GM21786 (cell line): ENCODE results near the gene NDUFS8.

Experiments
- ATAC-seq: cut with Tn5 transposase; IDR thresholded peaks from one replicate; pipeline ENCODE4 v1.9.1; 2021; ENCODE audit not compliant: unreplicated experiment

NDUFS8 gene

DNA sequence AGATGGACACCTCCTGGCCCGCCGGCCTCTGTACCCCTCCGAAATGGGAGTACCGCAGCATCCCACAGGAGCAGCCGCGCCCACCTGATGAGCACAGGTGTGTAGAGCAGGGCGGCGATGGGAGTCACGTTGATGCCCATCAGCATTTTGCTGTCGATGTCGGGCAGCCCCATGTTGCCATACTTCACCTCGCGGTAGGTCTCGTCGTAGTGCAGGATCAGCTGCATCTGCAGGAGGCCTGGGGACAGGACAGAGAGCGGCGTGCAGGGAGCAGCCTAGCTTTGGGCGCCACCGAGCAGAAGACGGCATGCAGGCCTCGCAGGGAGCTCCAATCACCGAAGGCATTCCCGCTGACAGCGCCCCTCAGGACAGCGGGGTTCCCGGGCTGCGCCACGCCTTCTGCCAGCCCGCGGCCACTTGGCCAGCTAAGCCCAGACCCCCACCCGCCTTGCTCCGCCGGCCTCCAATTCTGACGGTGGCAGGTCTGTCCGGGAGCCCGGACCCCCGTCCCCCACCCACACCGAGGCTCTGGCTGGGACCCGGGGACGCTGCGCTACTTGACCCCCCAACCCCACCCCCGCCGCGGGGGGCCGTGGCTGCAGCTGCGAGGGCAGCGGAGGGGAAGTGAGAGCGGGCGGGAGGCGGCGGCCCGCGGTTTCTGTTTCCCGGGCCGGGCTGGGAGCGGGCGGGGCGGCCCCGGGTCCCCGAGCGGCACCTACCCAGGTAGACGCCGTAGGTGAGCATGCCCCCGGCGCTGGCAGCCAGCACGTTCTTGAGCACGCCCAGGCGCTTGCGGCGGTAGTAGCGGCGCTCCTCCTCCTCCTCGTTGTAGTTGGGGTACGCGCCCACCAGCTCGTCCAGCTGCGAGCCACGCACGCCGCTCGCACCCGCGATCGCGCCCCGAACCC lies 27.3 kb upstream of the NDUFS8 start:
- ATAC-seq, result peak; percentile 33

DNA sequence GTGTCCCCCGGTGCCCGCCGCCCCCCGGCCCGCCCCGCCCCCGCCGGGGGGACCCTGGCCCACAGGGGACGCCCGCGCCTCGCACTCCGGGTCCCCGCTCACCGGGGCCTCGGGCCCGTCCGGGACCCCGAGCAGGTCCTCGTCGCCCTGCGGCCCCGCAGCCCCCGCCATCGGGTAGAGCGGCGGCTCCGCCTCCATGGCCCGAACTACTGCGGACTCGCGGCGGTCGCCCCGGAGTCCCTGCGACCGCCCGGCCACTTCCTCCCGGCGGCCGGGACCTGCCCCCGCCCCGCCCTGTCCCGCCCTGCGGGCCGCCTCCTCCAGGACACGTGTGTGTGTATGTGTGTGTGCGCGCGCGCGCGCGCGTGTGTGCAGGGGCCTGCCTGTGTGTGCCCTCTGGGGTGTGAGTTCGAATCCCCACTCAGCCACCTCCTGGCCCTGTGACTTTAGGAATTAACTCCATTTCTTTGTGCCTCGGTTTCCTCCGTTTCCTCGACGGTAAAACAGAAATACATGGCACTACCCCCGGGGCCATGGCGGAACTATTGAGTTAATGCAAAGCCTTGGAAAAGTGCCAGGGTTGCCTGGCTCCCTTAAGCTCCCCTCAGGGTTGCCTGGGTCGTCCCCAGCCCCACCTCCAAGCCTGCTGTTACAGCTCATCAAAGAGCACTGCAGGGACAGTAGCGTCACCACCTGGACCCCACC lies 26.5 kb upstream of the NDUFS8 start, which contains the start of gene UNC93B1:
UNC93B1 (minus strand) TSS at position 252 of the 705 bp plus-strand sequence; CDS start at position 198, 54 bp downstream.
- ATAC-seq, result peak; percentile 49

DNA sequence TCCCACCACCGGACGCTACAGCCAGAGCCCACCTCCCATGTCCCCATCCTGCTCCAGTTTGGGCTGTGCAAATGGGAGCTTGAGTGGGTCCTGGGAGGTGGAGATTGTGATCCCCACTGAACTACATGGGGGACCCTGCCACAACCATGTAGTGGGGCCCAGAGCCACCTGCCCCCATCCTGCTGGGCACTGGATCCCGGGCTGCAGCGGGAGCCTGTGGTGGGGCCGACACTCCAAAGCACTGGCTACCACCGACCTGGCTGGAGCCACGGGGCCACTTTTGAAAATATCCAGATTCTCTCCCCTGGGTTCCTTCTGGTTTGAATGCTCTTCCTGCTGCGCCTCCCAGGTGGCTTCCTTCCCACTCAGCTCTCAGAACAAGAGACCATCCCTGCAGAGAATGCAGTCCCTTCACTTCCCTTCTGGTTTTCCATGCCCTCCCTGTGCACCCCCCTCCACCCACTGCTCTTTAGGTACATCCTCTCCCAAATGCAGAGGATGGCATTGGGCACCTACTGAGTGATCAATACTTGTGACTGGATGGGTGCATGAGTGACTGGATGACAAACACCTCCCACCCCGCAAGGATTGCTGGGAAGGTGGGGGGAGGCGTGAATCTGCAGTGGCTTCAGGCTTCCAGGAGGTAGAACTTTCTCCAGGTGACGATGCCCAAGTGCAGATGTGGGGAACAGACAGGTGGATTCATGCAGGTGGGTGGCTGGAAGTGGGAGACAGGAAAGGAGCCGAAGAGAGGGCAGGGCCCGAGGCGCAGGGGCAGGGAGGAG lies 25.7 kb upstream of the NDUFS8 start:
- ATAC-seq, result no peak

DNA sequence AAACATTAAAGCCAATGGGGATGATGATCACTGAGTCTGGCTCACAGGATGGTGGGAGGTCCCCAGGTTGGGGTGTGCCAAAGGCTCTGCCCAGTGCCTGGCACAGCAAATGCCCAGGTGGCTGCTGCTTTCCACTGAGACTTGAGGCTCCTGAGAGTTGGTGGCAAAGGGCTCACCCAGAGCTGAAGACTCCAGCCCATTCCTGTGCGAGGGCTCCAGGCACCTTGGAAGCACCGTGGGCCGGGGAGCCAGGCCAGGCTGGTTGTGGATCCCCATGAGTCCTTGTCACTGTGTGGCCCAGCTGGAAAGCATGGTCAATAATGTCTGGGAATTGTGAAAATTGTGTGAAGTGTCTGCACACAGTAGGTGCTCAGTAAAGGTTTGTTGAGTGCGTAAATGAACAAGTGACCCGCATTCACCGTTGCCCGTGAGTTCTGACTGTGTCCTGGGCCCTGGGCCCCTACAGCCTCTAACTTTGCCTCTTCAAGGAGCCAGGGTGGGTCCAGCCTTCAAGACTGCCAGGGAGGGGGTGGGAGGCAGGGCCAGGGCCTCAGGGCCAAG lies 23.8 kb upstream of the NDUFS8 start:
- ATAC-seq, result no peak

DNA sequence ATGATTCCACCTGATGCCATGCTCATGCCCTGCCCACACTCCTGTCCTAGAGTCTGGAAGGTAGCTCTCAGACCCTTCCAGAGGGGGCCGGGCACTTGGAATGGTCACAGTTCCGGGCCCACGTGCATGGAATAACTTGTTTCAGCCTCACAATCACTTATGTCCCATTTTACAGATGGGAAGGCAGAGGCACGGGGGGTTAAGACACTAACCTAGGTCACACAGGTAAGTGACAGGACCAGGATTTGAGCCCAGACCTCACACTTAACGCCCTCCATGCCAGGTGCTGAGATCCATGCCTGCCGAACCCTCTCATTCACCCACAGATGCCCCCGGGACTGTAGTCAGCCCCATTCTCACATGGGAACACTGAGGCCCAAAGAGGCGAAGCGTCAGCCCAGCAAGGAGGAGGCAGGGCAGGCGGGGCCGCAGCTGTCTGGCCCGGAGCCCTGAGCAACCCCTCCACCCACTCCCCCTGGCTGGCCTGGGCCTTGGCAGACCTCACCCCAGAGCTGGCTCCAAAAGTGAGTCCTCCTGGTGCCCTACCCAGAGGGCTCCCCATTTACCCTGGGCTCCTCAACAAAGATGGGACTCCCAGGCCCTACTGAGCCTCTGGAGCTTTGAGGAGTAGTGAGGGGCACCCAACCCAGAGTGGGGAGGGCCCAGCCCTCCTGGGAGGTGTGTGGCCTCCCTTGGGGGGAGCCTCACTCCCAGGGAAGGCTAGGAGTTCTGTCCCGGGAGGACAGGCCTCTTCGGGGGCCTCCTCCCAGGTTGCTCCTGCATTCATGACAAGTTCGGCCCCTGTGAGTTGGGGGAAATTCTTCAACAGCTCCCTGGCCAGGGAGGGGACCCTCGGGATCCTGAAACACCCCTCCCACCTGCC lies 22.7 kb upstream of the NDUFS8 start:
- ATAC-seq, result no peak

DNA sequence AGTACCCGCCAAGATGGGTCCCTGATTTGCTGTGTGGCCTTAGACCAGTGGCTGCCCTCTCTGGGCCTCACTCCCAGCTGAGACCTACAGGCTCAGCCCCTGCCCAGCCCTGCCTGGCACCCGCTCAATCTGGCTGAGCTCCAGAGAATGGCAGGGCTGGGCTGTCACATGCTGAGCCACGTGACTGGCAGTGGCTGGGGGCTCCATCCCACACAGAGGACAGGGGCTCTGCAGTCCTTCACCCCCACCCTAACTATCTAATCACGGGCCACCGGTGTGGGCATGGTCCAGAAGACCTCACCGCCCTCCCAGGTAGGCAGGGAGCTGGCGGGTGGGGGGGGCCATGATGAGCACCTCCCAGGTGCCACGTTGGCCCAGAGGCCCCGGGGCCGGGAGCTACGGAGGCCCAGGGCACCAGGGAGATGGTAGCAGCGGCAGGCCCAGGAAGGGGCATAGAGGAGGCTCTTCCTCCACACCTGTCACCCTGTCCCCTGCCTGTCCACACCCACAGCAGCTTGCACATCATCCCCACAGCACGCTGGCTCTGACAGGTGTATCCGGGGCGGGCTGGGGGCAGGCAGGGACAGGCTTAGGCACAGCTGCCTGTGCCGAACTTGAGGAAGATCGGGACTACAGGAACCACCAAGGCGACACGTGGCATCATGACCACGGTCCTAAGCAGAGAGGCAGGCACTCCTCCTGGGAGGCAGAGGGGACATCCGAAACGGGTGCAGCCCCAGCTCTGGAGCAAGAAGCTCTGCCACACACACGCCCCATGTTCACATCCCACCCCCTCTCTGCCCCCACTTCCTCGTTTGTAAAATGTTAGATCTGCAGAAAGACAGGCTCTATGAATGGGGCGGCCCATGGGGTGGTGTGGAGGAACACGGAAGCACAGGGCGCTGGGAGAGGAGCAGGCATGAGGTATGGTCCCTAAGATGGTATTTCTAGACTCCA lies 21.8 kb upstream of the NDUFS8 start:
- ATAC-seq, result no peak

DNA sequence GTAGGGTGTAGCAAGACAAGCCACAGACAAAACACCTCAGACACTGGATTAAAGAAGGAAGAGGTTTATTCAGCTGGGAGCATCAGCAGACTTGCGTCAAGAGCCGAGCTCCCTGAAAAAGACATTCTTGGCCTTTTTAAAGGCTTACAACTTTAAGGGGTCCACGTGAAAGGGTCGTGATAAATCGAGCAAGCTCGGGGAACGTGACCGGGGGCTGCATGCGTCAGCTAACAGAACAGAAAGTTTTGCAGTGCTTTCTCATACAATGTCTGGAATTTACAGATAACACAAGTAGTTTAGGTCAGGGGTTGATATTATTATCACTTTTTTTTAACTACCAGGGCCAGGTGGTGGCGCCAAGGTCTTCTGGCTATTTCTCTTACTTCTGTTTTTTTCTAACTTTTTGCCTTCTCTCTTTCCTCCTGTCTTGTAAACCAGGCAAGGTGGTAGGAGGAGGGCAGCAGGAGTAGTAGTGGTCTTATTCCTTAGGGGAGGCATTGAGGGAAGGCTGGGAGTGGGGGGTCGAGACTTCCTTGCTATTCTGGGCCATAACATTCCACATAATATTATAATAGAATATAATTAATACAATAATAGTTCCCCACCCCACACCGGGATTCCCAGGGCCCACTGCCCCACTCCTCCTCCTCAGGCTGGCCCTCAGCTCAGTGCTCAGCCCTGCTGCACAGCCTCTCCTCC lies 20.9 kb upstream of the NDUFS8 start:
- ATAC-seq, result no peak

DNA sequence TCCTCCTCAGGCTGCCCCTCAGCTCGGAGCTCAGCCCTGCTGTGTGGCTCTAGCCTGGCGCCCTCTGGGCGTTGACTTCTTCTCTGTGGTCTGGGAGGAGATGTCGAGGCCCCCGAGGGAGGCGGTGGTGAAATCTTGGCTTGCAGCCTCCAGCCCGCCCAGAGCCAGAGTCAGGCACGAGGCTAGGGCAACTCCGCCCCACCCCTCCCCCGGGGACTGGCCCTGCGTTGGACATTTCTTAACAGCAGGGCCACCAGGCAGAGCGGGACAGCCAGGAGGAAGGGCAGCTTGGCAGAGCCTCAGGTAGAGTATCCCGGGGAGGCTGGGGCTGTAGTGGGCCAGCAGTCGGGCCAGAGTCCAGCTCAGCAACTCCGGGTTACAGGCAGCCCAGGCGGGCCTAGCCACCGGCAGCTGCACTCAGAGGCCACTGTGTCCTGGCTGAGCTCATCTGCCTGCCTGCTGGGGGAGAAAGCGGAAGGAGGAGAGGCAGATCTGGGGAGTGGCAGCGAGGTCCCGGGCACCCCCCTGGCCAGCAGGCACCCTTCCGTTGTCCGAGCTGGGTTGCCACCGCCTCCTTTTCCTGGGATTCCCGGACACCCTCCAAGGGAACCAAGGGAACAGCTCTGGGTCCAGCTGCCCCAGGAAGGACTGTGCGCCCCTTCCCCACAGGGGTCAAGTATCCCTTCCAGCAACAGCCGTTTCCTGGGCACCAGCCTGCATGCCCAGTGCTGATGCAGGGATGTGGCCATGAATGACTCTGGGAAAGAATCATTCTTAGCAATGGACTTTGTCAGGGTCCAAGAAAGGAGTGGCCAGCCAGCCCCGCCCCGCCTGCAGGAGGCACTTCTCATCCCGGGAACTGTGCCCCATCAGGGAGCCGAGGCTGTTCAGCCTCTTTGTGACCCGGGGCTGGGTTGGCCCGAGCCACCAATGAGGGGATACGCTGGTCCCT lies 20.1 kb upstream of the NDUFS8 start, which contains the start of gene ALDH3B1:
ALDH3B1 (plus strand) TSS at position 238 of the 952 bp plus-strand sequence. CDS start 4,971 bp downstream, outside the sequence.
- no peak for ATAC-seq

DNA sequence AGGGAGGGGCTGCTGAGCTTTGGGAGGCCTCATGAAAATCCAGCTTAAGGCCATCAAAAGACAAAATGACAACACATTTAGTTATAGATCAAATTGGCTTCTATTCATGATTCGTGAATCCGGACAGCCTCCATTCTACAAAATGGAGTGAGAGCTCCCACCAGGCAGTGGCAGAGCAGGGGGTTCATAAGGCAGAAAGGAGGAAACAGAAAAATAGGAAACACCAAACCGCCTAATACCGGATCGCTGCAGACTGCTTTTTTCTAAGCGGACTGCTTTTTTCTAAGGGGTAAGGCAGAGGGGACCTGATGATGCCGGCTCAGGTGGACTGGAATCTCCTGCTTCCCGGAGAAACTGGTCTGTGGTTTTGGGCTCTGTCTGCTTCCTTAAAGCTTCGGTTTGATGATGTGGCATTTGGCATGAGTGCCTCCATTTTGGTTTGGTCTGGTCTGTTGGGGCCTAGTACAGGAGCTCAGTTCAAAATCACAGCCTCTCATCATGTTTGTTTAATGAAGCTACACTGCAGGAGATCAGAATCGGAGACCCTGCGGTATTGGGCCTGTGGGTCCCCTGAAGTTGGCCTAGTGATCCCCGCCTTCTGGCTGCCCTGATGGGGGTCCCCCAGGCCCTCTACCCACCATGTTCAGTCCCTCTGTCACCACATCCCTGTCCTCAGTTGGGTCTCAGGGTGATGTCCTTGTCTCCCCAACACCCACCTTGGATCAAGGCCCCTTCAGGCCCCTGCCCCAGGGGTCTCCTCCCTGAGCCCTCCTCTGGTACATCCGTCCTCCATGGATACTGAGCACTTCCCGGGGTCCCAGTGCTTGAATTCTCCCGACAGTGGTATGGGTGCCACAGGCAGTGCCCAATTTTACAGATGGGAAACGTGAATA lies 19.2 kb upstream of the NDUFS8 start:
- no peak for ATAC-seq

DNA sequence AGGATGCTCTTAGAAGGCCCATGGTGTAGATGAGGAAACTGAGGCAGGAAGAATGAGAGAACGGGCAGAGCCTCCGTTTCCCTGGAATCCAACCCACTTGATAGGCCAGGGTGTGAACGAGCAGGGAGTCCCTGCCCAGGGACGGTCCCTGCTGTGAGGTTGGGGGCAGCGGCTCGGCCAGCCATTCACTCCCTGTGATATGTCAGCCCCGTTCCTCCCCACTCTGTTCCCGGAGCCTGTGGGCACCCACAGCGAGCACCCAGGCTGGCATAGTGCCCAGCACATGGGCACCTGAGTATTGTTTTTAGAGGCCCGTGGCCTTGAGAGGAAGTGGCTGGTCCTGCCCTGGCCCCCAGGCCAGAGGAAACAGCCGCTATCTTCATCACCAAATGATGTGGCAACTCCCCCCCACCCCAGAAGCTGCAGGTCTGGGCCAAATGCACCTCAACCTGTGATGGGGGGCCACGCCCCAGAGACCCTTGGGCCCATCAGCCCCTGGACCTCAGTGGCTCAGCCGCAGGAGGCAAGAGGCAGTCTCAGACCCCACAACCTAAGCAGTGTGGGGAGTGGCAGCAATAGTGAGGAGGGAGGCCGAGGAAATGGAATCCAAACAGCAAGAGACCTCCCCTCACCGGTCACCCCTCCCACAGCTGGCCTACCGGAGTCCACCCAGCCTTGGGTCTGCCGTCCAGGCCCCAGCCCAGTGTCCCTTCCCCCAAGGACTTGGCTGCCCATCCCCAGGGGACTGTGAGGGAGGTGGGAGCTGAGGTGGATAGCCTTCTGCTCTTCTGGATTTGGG lies 18.2 kb upstream of the NDUFS8 start:
- ATAC-seq, result no peak

DNA sequence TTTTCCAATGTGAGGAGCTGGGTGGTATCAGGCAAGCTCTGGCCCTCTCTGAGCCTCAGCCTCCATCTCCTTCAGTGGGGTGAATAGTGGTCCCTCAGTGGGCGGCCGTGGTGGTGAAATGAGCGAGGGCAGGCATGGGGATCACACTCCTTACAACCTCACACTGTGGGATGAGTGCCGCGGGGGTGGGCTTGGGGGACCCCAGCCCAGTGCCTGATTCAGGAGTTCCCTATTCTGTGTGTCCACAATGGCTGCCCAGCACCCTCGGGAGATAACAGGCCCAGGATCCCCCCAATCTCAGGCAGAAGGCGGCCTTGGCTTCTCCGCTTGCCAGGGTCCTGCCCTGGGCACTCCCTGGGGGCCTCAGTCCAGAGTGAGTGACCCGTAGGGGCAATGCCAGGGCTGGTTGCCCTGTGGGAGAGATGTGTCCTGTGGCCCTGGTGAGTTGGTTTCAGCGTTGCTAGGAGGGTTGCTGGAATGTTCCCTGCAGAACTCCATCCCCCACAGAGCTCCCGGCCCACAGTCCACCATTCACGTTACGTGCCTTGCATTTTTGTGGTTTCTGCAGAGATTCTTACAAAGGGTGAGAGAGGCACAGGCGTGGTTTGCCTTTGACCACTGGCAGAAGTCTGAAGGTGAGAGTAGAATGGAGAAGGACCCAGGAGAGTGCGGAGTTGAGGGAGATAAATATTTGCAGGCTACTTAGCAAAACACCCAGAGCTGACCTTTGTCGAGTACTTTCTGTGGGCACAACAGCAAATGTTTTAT lies 17.5 kb upstream of the NDUFS8 start:
- no peak for ATAC-seq

DNA sequence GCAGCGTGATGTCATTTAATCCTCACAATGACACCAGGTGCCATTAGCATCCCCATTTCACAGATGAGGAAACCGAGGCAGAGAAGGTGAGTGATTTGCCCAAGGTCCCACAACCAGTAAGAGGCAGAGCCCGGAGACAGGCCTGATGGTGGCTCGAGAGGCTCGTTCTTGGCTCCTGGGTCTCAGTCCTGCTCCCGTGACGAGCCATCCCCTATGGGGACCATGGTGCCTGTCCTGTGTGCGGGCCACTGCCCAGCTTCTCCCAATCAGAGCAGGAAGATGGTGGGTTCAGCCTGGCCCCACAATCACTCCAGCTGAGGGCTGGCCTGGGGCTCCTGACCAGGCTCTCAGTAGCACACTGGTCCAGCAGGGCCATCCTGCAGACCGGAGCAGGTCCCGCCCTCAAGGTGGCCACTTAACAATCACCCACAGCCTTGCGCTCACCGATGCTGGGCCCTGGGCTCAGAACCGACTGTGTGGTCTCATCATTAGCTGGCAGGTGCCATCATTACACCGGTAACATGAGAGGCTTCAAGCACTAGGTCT lies 16.8 kb upstream of the NDUFS8 start:
- ATAC-seq, result no peak

DNA sequence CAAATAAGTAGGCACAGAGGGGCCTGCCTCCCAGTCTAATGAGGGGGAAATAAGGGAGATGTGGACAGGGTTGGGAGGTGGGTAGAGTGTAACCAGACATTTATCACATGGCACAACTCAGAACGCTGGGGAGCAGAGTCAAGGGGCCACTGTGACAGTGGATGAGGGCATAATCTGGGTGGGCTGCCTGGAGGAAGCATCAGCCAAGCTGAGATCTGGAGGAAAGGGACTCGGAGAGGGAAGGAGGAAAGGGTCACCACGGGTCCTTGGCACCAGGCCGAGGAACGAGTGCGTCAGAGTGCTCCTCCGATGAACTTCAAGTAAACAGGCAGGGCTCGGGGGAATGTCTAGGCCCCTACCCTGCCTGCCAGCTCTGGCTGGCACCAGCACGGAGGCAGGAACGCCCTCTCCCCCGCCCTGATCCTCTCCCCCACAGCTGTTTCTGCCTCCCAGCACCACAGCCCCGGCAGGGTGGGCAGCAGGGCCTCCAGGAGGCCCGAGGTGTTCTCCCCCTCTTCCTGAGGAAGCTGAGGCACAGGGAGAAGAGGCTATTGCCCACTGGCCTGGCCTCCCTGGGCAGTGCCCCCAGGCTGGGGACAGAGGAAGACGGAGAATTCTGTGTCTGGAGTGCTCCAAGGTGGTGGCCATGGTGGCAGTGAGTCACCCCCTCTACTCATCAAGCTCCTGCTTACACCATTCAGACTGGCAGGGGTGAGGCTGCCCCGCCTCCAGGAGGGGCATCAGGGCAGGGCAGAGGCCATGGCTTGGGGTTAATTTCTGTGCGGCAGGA lies 16.1 kb upstream of the NDUFS8 start:
- ATAC-seq, result no peak
